Astrocyte of the spinal cord (primary cell): Measurements from ENCODE around the gene MMRN2.
A peak's percentile ranks its signal among the peaks of the same experiment; 100 is the strongest.
"Not testable (repeated sequence)": the region's sequence is repeated elsewhere in the genome, so short reads cannot be mapped to it uniquely, and the experiment has no call there.

Experiments
- DNase-seq: peaks from one replicate; pipeline ENCODE4 v3.0.0; 2011; ENCODE audit warnings: low read depth, low spot score
- H3K4me3 ChIP-seq: 2 replicates; pipeline ENCODE4 v1.5.1; 2011; ENCODE audit warnings: low read depth, mild to moderate bottlenecking, low read length, moderate library complexity
- in situ Hi-C: cut with HindIII; loops from 2 replicates; pipeline ENCODE4 v1.10.0; 2017; ENCODE audit warnings: low sequenced_read_pairs
- TF ChIP-seq, protein P1 (sequence below): IDR thresholded peaks from 2 replicates; pipeline ENCODE4 v1.5.1; 2012; ENCODE audit warnings: low read depth, mild to moderate bottlenecking, low read length, inconsistent platforms

The MMRN2 gene

DNA sequence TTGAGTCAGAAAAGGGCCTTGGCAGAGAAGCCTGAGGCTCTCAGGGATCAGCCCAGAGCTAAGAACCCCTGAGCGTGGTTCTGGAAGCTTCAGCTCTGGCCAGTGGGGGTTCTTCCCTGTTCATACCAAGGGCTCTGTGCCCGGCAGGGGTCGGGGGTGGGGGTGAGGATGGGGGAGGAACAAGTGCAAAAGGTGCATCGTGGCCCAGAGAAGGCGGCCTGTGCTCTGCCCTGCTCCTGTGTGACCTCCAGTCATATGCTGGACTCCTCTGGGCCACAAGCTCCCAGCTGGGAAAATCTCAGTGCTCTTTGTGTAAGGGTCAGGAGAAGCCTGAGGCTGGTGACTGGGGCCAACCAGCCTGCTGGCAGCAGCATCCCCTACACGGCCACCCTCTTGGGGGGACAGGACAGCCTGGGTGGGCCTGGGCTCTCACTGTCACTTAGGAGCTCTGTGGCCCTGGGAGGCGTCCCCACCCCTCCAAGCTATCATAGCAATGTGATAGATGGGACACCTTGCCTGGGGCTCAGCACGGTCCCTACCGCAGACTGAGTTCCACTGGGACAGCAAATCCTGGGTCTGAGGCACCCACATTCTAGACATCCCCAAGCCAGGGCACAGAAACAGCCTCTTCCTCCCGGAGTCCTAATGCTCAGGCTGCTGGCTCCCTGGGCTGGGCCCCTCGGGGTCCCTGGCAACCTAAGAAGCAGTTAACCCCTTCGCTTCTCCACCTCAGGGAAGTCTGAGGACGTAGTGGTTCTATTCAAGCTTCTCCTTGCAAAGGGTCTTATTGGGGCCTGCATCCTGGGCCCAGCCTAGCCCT, 2.5 kb downstream of the MMRN2 start:
- in situ Hi-C loops: no loop called here
- TF ChIP-seq, protein P1, sequence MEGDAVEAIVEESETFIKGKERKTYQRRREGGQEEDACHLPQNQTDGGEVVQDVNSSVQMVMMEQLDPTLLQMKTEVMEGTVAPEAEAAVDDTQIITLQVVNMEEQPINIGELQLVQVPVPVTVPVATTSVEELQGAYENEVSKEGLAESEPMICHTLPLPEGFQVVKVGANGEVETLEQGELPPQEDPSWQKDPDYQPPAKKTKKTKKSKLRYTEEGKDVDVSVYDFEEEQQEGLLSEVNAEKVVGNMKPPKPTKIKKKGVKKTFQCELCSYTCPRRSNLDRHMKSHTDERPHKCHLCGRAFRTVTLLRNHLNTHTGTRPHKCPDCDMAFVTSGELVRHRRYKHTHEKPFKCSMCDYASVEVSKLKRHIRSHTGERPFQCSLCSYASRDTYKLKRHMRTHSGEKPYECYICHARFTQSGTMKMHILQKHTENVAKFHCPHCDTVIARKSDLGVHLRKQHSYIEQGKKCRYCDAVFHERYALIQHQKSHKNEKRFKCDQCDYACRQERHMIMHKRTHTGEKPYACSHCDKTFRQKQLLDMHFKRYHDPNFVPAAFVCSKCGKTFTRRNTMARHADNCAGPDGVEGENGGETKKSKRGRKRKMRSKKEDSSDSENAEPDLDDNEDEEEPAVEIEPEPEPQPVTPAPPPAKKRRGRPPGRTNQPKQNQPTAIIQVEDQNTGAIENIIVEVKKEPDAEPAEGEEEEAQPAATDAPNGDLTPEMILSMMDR: no peak
- no peak for DNase-seq
- H3K4me3 ChIP-seq: no peak overlapping the region

DNA sequence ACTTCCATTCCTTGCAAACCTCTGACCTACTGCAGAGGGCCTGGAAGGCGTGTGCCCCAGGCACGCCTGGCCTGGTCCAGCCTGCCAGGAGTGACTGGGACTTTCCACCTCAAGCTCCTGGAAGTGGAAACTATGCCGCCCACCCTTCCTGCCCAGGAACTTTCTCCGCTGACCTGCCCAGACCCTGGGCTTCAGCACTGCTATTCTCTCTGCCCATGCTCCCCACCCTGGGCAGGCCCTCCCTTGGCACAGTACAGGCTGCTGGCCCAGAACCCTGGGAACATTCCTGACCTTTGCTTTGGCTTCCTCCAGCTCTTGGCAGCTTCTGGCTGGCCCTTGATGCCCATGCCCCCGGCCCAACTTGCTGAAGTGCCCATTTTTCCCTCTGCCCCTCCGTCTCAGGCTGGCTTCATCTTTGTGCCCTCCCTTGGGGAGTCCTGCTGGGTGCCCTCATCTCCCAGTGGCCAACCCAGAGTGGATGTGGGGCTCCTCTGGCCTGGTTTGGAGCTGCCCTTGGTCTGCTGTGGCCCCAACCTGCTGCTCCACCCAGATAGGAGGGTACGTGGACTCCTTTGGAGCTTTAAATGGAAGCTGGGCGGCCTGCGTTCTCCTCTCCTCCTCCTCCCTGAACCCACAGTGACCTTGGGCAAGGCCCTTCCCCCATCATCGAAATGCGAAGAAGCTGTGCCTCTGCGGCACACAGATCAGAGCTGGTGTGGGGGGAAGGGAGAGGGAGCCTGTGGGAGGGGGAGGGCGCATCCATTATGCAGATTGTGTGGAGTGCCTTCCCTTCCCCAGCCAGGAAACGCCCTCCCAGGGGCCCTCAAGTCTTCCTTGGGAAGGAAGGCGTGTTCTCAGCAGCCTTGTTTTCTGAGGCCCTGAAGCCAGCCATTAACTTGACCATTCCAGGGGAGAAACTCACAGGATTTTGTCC, 3.4 kb downstream of the MMRN2 start:
- DNase-seq: peak; percentile 53
- TF ChIP-seq, protein P1: no peak
- no peak overlapping the region for H3K4me3 ChIP-seq
- in situ Hi-C loops: no loop called here

DNA sequence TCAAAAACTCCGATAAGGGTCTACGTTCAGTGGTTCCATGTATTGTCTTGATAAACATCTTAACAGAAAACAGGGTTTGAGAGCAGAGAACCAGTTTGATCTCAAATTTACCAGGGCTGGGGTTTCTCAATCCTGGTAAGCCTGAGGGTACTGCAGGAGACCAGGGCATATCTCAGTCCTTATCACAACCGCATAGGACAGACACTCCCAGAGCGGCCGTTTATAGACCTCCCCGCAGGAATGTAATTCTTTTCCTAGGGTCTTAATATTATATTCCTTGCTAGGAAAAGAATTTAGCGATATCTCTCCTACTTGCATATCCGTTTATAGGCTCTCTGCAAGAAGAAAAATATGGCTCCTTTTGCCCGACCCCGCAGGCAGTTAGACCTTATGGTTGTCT, 4.7 kb downstream of the MMRN2 start:
- DNase-seq, H3K4me3 ChIP-seq, in situ Hi-C loops: not testable (repeated sequence)

DNA sequence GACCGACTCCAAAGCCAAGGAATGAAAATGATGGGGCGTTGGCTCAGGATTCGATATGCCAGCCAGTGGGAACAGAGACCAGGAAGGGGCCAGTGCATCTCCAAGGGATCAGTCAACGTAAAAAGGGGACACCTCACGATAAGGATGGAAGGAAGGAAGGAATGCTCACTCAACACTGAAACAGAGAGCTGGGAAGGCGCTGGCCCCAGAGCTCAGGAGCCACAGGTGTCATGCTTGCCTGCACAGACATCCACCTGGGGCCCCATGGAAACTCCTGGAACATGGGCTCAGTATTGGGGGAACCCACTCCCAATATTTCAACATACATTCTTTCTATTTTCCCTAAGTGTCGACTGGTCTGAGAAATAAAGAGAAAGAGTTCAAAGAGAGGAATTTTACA, 5.3 kb downstream of the MMRN2 start:
- no peak overlapping the region for H3K4me3 ChIP-seq
- no peak for DNase-seq
- in situ Hi-C loops: no loop called here
- TF ChIP-seq, protein P1: no peak

DNA sequence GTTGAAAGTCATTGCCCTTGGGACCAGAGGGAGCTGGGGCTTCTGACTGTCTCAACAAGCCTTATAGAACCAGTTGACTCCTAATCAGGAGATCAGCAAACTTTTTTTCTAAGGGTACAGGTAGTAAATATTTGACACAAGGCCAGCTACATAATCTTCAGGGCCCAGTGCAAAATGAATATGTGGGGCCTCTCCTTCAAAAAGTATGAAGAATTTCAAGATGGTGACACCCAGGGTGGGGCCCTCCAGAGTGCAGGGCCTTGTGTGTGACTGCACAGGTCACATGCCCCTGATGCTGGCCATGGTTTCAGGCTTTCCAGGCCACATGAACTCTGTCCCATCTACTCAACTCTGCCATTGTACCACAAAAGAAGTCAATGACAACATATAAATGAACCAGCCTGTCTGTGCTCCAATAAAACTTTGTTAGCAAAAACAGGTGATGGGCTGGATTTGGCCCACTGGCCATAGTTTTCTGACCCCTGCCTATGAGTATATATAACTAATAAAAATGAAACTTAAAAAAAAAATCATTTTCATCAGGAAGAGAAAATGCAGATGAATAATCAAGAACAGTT, 6.1 kb downstream of the MMRN2 start:
- no peak for DNase-seq
- in situ Hi-C loops: no loop called here
- H3K4me3 ChIP-seq: no peak overlapping the region
- TF ChIP-seq, protein P1: no peak

DNA sequence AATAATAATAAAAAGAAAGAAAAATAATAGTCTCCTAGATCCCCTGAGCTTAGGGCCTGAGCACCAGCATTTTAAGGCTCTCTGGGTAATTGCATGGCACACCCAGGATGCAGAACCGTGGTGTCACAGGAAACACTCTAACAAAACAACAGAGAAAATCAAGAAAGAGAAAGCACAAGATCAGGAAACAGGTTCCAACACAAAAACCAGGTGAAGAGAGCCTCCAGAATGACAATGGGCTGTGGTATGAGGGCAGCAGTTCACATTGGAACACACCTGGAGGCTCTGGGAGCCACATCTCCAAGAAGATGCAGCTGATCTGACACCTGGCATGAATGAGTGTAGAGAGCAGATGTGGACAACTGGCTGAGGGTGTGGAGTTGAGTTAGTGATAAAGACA, 7.1 kb downstream of the MMRN2 start:
- in situ Hi-C loops: no loop called here
- TF ChIP-seq, protein P1: no peak
- DNase-seq: no peak
- no peak overlapping the region for H3K4me3 ChIP-seq

DNA sequence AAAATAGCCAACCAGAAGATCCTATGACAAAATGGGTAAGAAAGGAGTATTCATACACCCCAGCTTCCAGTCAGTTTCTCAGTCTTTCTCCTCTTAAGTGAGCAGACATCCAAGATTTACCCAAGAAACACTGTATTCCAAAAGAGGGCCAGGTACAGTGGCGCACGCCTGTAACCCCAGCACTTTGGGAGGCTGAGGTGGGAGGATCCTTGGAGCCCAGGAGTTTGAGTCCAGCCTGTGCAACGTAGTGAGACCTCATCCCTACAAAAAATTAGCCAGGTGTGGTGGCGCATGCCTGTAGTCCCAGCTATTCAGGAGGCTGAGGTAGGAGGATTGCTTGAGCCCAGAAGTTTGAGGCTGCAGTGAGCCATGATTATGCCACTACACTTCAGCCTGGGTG, 9.6 kb downstream of the MMRN2 start:
- DNase-seq, H3K4me3 ChIP-seq, in situ Hi-C loops: not testable (repeated sequence)
